Lung (tissue), 12 donors: Measurements from ENCODE around the gene ATP13A1. TPM values are rescaled to one million over a fixed set of nuclear protein-coding genes. Genes with fewer than 3 reads are reported as not detected.

Experiments used
- ATAC-seq: fragments of 200-7000 bp; cut with Tn5 transposase; one replicate; pipeline ENCODE4 v1.9.1; 2020; ENCODE audit warnings: moderate number of reproducible peaks; ENCODE audit not compliant: insufficient read depth, low FRiP score
- DNase-seq, 3 donors: peaks; one replicate each; pipeline ENCODE4 v3.0.0-alpha.2; 2013 to 2017
- H3K27ac ChIP-seq, 2 donors: one replicate each; pipeline ENCODE4 v1.5.1; 2013; ENCODE audit warnings: mild to moderate bottlenecking in 2 of 2, moderate library complexity in 2 of 2, control low read depth in 1 of 2, inconsistent platforms in 1 of 2, low read depth in 1 of 2, low read length in 1 of 2
- H3K27me3 ChIP-seq, 3 donors: one replicate each; pipeline ENCODE4 v1.5.1; 2013; ENCODE audit warnings: low read length in 2 of 3; ENCODE audit not compliant: control insufficient read depth in 3 of 3, insufficient read depth in 3 of 3
- H3K36me3 ChIP-seq, 4 donors: one replicate each; pipeline ENCODE4 v1.5.1; 2013; ENCODE audit warnings: low read length in 4 of 4, mild to moderate bottlenecking in 1 of 4, moderate library complexity in 1 of 4; ENCODE audit not compliant: control insufficient read depth in 4 of 4, insufficient read depth in 4 of 4
- H3K4me1 ChIP-seq, 5 donors: one replicate each; pipeline ENCODE4 v1.5.1; 2013; ENCODE audit warnings: low read length in 5 of 5, mild to moderate bottlenecking in 2 of 5, moderate library complexity in 1 of 5; ENCODE audit not compliant: control insufficient read depth in 5 of 5, insufficient read depth in 5 of 5
- H3K4me3 ChIP-seq: one replicate; pipeline ENCODE4 v1.5.1; 2013; ENCODE audit warnings: mild to moderate bottlenecking, control low read depth, moderate library complexity
- H3K9ac ChIP-seq, 2 donors: one replicate each; pipeline ENCODE4 v1.5.1; 2013; ENCODE audit warnings: low read length in 2 of 2, control low read depth in 1 of 2; ENCODE audit not compliant: insufficient read depth in 1 of 2
- H3K9me3 ChIP-seq, 4 donors: one replicate each; pipeline ENCODE4 v1.5.1; 2013; ENCODE audit warnings: low read length in 3 of 4, mild to moderate bottlenecking in 1 of 4, moderate library complexity in 1 of 4; ENCODE audit not compliant: control insufficient read depth in 4 of 4, insufficient read depth in 3 of 4
- CTCF ChIP-seq: IDR thresholded peaks from 2 replicates; pipeline ENCODE4 v1.5.1; 2012; ENCODE audit warnings: mild to moderate bottlenecking; ENCODE audit errors: control extremely low read depth, extremely low read depth
- WGBS, 2 donors: extraction: QIAGEN DNeasy Blood & Tissue Kit; methylation state at CpG; one replicate each; pipeline ENCODE4 v1.1.7; 2013; 5-methylcytosine and 5-hydroxymethylcytosine counted together
- polyA plus RNA-seq, 2 donors: library from polyadenylated mRNA; stranded (reverse); fragments of 200-250 nt; gene quantifications; one replicate each; pipeline ENCODE4 v1.2.1, GENCODE V29; 2013
- total RNA-seq, 2 donors: library from RNA; depleted of rRNA in 1 of 2; stranded (reverse); fragments of >200 nt in 1 of 2; gene quantifications; one replicate each; pipeline ENCODE4 v1.2.1, GENCODE V29; 2014 to 2021
- donor health status: control.
- donor health status: control.
- donor health status: Bipolar disorder and iron deficiency.
- donor health status: healthy.
- donor health status: DM: yes; HTN: yes; CAD: no.

The ATP13A1 gene
- total and polyA plus RNA-seq, 4 donors, result 35.7 to 70.4 (median 41.6) TPM

- Histone ChIP-seq H3K27me3 (no peaks in the 10 kb centered on the region), H3K27ac (no peak overlapping the region), H3K9me3 (no peaks in the 10 kb centered on the region), H3K9ac (no peak overlapping the region), H3K36me3 (peaks cover 26 to 92% (median 55%) of the 10 kb centered on the region in 4 donors), H3K4me3 (no peak overlapping the region), H3K4me1 (no peaks in the 10 kb centered on the region)
- DNase-seq (no peak), ATAC-seq (no peak)
- TF ChIP-seq CTCF, result no peak
- WGBS, 2 donors, result 97% methylated on average over 22 of the region's 22 CpGs
Measured at GRCh38 chr19:19655051-19655594, 8.4 kb downstream of the ATP13A1 start.

GRCh38 chr19:19654441-19654840 is 9.0 kb downstream of the ATP13A1 start:
- DNase-seq (no peak), ATAC-seq (no peak)
- no peak for TF ChIP-seq CTCF
- Histone ChIP-seq H3K36me3 (peaks cover 24 to 92% (median 55%) of the 10 kb centered on the region in 4 donors), H3K4me1 (no peaks in the 10 kb centered on the region), H3K9me3 (no peaks in the 10 kb centered on the region), H3K9ac (no peak overlapping the region), H3K27ac (no peak overlapping the region), H3K4me3 (no peak overlapping the region), H3K27me3 (no peaks in the 10 kb centered on the region)
- WGBS, 2 donors, result 95 to 97% methylated on average over 15 of the region's 15 CpGs

DNA sequence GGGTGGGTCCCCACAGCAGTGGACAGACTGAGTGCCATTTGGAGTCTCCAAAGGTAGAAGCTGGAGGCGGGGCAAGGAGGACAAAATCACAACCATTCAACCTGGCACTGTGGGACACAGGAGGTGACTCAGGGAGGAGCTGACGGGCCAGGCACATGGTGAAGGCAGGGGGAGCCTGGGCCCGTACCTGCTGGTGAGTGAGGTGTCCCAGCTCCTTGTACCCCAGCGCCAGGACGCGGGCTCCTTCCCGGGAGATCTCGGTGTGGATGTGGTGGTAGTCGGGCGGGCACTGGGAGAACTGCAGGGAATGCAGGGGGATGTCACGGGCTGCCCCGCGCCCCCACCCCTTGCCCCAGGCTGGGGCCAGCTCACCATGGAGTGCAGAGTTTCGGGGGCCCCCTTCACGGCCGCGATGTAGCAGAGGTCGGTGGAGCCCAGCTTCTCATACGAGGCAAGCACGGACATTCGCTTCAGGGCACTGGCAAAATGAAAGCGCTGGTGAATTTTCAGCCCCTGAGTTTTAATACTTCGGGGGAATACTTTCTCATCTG is 9.8 kb downstream of the ATP13A1 start:
- DNase-seq (no peak), ATAC-seq (no peak)
- Histone ChIP-seq H3K9me3 (no peaks in the 10 kb centered on the region), H3K27me3 (no peaks in the 10 kb centered on the region), H3K4me1 (no peaks in the 10 kb centered on the region), H3K4me3 (no peak overlapping the region), H3K9ac (no peak overlapping the region), H3K27ac (no peak overlapping the region), H3K36me3 (peaks cover 20 to 90% (median 57%) of the 10 kb centered on the region in 4 donors)
- no peak for TF ChIP-seq CTCF
- 96 to 97% methylated on average over 23 of the region's 23 CpGs for WGBS, 2 donors
